ENCODE data around the gene DUSP28.

Gene DUSP28

GRCh38 chr2:240579771-240580614 is 19.8 kb downstream of the DUSP28 start (continued):
- 0 out of 2 replicates have a peak, but pooled peaks have one; percentile 22 for TF ChIP-seq ZFHX2 (tag by site-specific recombination; conservative IDR thresholded peaks at IDR 0.05)
- TF ChIP-seq, protein P1, sequence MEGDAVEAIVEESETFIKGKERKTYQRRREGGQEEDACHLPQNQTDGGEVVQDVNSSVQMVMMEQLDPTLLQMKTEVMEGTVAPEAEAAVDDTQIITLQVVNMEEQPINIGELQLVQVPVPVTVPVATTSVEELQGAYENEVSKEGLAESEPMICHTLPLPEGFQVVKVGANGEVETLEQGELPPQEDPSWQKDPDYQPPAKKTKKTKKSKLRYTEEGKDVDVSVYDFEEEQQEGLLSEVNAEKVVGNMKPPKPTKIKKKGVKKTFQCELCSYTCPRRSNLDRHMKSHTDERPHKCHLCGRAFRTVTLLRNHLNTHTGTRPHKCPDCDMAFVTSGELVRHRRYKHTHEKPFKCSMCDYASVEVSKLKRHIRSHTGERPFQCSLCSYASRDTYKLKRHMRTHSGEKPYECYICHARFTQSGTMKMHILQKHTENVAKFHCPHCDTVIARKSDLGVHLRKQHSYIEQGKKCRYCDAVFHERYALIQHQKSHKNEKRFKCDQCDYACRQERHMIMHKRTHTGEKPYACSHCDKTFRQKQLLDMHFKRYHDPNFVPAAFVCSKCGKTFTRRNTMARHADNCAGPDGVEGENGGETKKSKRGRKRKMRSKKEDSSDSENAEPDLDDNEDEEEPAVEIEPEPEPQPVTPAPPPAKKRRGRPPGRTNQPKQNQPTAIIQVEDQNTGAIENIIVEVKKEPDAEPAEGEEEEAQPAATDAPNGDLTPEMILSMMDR (tag by site-specific recombination; IDR thresholded peaks at IDR 0.05) = 0 out of 2 replicates have a peak, but pooled peaks have one; percentile 14

DNA sequence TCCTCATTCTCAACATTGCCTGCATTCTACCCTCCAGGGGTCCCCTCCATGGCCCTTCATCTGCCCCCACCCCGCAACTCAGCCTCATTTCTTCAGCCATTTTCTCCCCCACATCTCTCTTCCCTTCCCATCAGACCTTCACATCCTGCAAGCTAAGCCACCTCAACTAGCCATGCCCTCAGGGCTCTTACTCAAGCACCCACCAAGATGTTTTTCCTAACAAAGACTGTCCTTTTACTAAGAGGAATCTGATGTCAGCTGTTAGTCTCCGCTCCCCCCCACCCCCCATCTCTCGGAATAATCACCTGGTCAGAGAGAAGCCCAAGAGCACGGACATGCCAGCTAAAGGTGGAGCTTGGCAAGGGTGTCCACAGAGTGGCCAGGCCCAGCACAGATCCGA is 21.7 kb downstream of the DUSP28 start:
- POLR2A ChIA-PET = interaction anchor here (0.6 to 2.8 kb wide), 2 partner anchors 16 to 1424 kb away, joined by 4 to 15 read pairs; no protein-coding TSS in a partner anchor
- Histone ChIP-seq H3K36me3 (ENCODE audit: control insufficient read depth in 2 of 2, insufficient read depth in 1 of 2, low read length in 2 of 2) (peaks cover 0 to 36% of the 10 kb centered on the region in 2 experiments; a peak in 1 of 3 replicates), H3K9me3 (ENCODE audit: control insufficient read depth, insufficient read depth, low read depth, low read length) (no peaks in the 10 kb centered on the region), H3K27ac (ENCODE audit: extremely low read depth, low read depth, low read length) (no peak overlapping the region), H3K4me1 (ENCODE audit: control insufficient read depth, insufficient read depth, low read length) (peaks cover 14% of the 10 kb centered on the region), H3K4me3 (ENCODE audit: low read depth, low read length) (no peak overlapping the region)
- CTCF ChIA-PET = interaction anchor here (0.6 to 3.9 kb wide), 4 partner anchors 16 to 135 kb away, joined by 3 to 33 read pairs (median 4); no protein-coding TSS in a partner anchor
- TF ChIP-seq ZNF423 (tag by site-specific recombination; IDR thresholded peaks at IDR 0.05) (no peak), INSM2 (tag by site-specific recombination; IDR thresholded peaks at IDR 0.05) (no peak)

DNA sequence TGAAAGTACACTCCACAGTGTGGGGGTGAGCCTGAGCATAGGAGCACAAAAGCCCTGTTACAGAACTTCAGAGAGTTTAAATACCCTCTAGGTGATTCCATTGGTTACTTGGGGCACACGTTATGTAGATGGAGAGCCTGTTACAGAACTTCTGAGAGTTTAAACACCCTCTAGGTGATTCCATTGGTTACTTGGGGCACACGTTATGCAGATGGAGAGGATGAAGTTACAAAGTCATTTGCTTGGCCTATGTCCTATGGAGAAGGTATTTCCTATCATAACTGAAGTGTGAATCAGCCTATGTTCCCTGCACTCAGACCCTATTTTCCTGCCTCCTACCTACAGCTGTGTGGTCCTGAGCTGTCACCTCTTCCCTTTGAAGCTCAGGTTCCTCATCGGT is 22.6 kb downstream of the DUSP28 start:
- ChIA-PET CTCF (interaction anchor here (0.7 kb wide), 1 partner anchor 22 kb away, joined by 4 read pairs; no protein-coding TSS in a partner anchor), POLR2A (no interaction called here)
- TF ChIP-seq HOXA7 (CRISPR knock-in tag; IDR thresholded peaks at IDR 0.05; ENCODE audit: borderline replicate concordance) (no peak), ZNF488 (tag by site-specific recombination; IDR thresholded peaks at IDR 0.05) (no peak), ZNF571 (tag by site-specific recombination; IDR thresholded peaks at IDR 0.05) (no peak), ZNF169 (tag by site-specific recombination; IDR thresholded peaks at IDR 0.05) (no peak), HOXD13 (CRISPR knock-in tag; IDR thresholded peaks at IDR 0.05; ENCODE audit: borderline replicate concordance) (no peak), ZNF677 (tag by site-specific recombination; IDR thresholded peaks at IDR 0.05) (no peak), ZNF610 (tag by site-specific recombination; IDR thresholded peaks at IDR 0.05; ENCODE audit: borderline replicate concordance) (no peak), ZNF785 (tag by site-specific recombination; IDR thresholded peaks at IDR 0.05) (no peak), ZNF140 (tag by site-specific recombination; IDR thresholded peaks at IDR 0.05) (no peak)
- TF ChIP-seq, protein P2, sequence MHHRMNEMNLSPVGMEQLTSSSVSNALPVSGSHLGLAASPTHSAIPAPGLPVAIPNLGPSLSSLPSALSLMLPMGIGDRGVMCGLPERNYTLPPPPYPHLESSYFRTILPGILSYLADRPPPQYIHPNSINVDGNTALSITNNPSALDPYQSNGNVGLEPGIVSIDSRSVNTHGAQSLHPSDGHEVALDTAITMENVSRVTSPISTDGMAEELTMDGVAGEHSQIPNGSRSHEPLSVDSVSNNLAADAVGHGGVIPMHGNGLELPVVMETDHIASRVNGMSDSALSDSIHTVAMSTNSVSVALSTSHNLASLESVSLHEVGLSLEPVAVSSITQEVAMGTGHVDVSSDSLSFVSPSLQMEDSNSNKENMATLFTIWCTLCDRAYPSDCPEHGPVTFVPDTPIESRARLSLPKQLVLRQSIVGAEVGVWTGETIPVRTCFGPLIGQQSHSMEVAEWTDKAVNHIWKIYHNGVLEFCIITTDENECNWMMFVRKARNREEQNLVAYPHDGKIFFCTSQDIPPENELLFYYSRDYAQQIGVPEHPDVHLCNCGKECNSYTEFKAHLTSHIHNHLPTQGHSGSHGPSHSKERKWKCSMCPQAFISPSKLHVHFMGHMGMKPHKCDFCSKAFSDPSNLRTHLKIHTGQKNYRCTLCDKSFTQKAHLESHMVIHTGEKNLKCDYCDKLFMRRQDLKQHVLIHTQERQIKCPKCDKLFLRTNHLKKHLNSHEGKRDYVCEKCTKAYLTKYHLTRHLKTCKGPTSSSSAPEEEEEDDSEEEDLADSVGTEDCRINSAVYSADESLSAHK (tag by site-specific recombination; IDR thresholded peaks at IDR 0.05) = no peak
- Histone ChIP-seq H3K4me1 (ENCODE audit: control insufficient read depth, insufficient read depth, low read length) (peaks cover 19% of the 10 kb centered on the region), H3K27ac (ENCODE audit: extremely low read depth, low read depth, low read length) (no peak overlapping the region), H3K9me3 (ENCODE audit: control insufficient read depth, insufficient read depth, low read depth, low read length) (no peaks in the 10 kb centered on the region), H3K36me3 (ENCODE audit: control insufficient read depth in 2 of 2, insufficient read depth in 1 of 2, low read length in 2 of 2) (peaks cover 0 to 27% of the 10 kb centered on the region in 2 experiments; a peak in 1 of 3 replicates), H3K4me3 (ENCODE audit: low read depth, low read length) (no peak overlapping the region)

Measured in HEK293 (cell line).